Endothelial cell (in vitro differentiated cells): Measurements from ENCODE around the gene ZCCHC24. TPM values are rescaled to one million over a fixed set of nuclear protein-coding genes. Genes with fewer than 3 reads are reported as not detected.

Source experiments
- DNase-seq: peaks from one replicate; pipeline ENCODE4 v3.0.0; 2021; ENCODE audit warnings: low spot score
- H3K27ac Mint-ChIP-seq: one replicate; pipeline ENCODE4 v1.8.0; 2021; ENCODE audit warnings: mixed read lengths, inconsistent platforms; ENCODE audit not compliant: unreplicated experiment
- H3K27me3 Mint-ChIP-seq: one replicate; pipeline ENCODE4 v1.8.0; 2021; ENCODE audit warnings: mild to moderate bottlenecking, moderate library complexity, mixed read lengths, inconsistent platforms; ENCODE audit not compliant: unreplicated experiment
- H3K36me3 Mint-ChIP-seq: one replicate; pipeline ENCODE4 v1.8.0; 2021; ENCODE audit warnings: mild to moderate bottlenecking, low read depth, mixed read lengths, inconsistent platforms; ENCODE audit not compliant: unreplicated experiment
- H3K4me1 Mint-ChIP-seq: one replicate; pipeline ENCODE4 v1.8.0; 2021; ENCODE audit warnings: mild to moderate bottlenecking, mixed read lengths, inconsistent platforms; ENCODE audit not compliant: unreplicated experiment
- H3K4me3 Mint-ChIP-seq: one replicate; pipeline ENCODE4 v1.8.0; 2021; ENCODE audit warnings: mild to moderate bottlenecking, mixed read lengths, inconsistent platforms; ENCODE audit not compliant: unreplicated experiment
- H3K9me3 Mint-ChIP-seq: one replicate; pipeline ENCODE4 v1.8.0; 2021; ENCODE audit warnings: mixed read lengths, inconsistent platforms; ENCODE audit not compliant: unreplicated experiment
- CTCF ChIP-seq: fragments of 200-600 bp; sonication (generic); IDR thresholded peaks from one replicate; pipeline ENCODE4 v1.5.0; 2021; ENCODE audit warnings: antibody characterized with exemption; ENCODE audit not compliant: unreplicated experiment
- total RNA-seq: library from RNA; stranded (reverse); fragmentation: NEBNext Ultra II Directional; extraction: Animal tissue kit (Norgen Biotek cat#: 25700); gene quantifications from one replicate; pipeline ENCODE4 v1.2.1, GENCODE V29; 2021; ENCODE audit not compliant: unreplicated experiment

Gene ZCCHC24
- total RNA-seq, 1 donor from 2014 or later, result 60.0 TPM

- Mint-ChIP-seq H3K27ac (peak overlapping the region; percentile 100), H3K4me3 (peak overlapping the region; percentile 44), H3K9me3 (no peaks in the 10 kb centered on the region), H3K27me3 (peaks cover 26% of the 10 kb centered on the region), H3K36me3 (peaks cover 18% of the 10 kb centered on the region), H3K4me1 (peaks cover 85% of the 10 kb centered on the region)
- no peak for DNase-seq
- no peak for TF ChIP-seq CTCF
Observed at GRCh38 chr10:79405221-79405994, 40.0 kb downstream of the ZCCHC24 start.

GRCh38 chr10:79404690-79405131, 40.7 kb downstream of the ZCCHC24 start:
- Mint-ChIP-seq H3K4me3 (peak overlapping the region; percentile 88), H3K27me3 (peaks cover 23% of the 10 kb centered on the region), H3K9me3 (no peaks in the 10 kb centered on the region), H3K4me1 (peaks cover 85% of the 10 kb centered on the region), H3K36me3 (peaks cover 18% of the 10 kb centered on the region), H3K27ac (peak overlapping the region; percentile 100)
- TF ChIP-seq CTCF, result no peak
- DNase-seq, result no peak

- Mint-ChIP-seq H3K36me3 (peaks cover 18% of the 10 kb centered on the region), H3K4me1 (peaks cover 89% of the 10 kb centered on the region), H3K27me3 (peaks cover 23% of the 10 kb centered on the region), H3K27ac (peak overlapping the region; percentile 100), H3K9me3 (no peaks in the 10 kb centered on the region), H3K4me3 (no peak overlapping the region)
- peak; percentile 65 for DNase-seq
- TF ChIP-seq CTCF, result no peak
Observed at GRCh38 chr10:79404231-79404609, 41.2 kb downstream of the ZCCHC24 start.

- Mint-ChIP-seq H3K27me3 (peaks cover 23% of the 10 kb centered on the region), H3K27ac (peak overlapping the region; percentile 100), H3K9me3 (no peaks in the 10 kb centered on the region), H3K36me3 (peaks cover 14% of the 10 kb centered on the region), H3K4me1 (peaks cover 88% of the 10 kb centered on the region), H3K4me3 (peak overlapping the region; percentile 79)
- DNase-seq, result peak; percentile 81
- no peak for TF ChIP-seq CTCF
Observed at GRCh38 chr10:79403441-79404230, 41.8 kb downstream of the ZCCHC24 start.
